Neural progenitor cell (in vitro differentiated cells): ENCODE results near the gene TCOF1.

Experiments
- EZH2 ChIP-seq: fragments of 200-600 bp; sonication (generic); IDR thresholded peaks from 2 replicates; pipeline ENCODE4 v1.6.1; 2017; ENCODE audit warnings: antibody characterized with exemption, mild to moderate bottlenecking, moderate library complexity
- TF ChIP-seq, protein P1 (sequence below): fragments of 200-600 bp; sonication (generic); IDR thresholded peaks from 2 replicates; pipeline ENCODE4 v1.5.1; 2017; ENCODE audit warnings: antibody characterized with exemption, mild to moderate bottlenecking

DNA sequence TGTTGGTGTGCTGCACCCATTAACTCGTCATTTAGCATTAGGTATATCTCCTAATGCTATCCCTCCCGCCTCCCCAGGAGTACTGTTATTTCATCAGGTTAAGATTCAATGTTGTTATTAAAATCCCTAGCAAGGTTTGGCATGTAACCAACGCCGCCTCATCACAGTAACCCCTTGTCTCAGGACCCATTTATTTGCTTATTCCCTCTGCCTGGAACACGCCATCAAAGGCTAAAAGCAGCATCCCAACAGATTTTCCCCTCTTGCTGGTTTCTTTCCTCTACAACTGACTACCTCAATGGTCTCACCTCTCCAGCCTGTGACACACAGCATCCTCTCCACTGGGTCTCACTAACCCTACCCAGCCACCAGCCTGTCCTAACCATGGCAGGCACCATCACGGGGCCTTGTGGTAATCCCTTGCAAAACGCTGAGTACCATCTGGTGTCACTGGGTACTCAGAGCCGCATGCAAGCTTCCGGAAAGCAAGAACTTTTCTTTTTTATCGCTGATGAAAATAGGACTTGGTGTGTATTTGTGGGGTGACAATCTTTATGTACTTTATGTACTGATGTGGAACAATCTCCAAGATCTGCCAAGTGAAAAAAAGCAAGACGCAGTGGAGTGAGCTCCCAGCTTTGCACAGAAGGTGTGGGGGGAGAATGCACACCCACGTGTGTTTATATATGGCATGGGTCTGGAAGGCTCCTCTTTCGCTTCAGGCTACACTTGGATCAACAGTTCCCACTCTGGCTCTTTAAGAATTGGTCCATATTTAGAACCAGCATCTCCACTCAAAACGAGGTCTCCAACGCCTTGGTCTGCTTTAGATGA lies 86.0 kb downstream of the TCOF1 start:
- TF ChIP-seq, protein P1, sequence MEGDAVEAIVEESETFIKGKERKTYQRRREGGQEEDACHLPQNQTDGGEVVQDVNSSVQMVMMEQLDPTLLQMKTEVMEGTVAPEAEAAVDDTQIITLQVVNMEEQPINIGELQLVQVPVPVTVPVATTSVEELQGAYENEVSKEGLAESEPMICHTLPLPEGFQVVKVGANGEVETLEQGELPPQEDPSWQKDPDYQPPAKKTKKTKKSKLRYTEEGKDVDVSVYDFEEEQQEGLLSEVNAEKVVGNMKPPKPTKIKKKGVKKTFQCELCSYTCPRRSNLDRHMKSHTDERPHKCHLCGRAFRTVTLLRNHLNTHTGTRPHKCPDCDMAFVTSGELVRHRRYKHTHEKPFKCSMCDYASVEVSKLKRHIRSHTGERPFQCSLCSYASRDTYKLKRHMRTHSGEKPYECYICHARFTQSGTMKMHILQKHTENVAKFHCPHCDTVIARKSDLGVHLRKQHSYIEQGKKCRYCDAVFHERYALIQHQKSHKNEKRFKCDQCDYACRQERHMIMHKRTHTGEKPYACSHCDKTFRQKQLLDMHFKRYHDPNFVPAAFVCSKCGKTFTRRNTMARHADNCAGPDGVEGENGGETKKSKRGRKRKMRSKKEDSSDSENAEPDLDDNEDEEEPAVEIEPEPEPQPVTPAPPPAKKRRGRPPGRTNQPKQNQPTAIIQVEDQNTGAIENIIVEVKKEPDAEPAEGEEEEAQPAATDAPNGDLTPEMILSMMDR, result no peak
- no peak for TF ChIP-seq EZH2
